Measurements from ENCODE around the gene FKBP1B. TPM values are rescaled to one million over a fixed set of nuclear protein-coding genes. Genes with fewer than 3 reads are reported as not detected.

FKBP1B gene
- total RNA-seq, 1 experiment from 2014 or later, result 59.7 TPM

DNA sequence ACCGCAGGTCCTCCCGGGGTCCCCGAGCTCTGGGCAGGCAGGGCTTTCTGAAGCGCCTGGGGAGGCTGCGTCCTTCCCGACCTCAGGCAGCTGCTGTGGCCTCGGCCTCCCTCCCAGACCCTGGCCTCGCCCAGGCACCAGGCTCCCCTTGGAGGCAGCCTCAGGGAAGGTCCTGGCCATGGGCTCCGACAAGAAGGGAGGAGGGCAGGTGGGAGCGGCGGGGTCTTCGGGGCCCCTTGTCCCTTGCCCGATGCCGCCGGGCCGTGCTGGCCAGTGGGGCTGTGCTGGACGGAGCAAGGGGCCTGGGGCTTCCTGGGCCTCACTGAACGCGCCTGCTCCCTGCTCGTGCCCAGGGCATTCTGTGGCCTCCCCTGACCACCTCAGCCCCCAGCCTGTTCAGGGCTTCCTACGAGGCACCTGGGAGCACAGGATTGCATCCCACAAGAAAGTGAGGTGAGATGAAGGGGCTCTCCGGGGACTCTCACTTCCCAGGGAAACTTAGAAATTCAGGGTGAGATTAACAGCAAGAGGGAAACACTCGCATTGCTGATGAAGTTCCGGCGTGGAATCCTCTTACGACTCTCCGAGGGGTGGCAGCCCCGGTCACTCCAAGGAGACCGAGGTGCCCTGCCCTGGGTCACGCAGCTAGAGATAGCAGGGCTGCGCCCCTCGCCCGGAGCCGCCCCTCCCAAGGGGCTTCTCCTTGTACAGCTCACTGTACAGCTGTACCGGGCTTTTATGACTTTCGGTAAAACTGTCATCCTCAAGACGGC, 38.9 kb upstream of the FKBP1B start:
- no CpG with 5 or more reads among the region's 37 CpGs for WGBS (ENCODE audit: extremely low coverage, insufficient read length, low lambda C conversion rate)
- H3K4me3 Mint-ChIP-seq, result peak overlapping the region; percentile 48 to 60; a peak in 4 of 5 replicates

More for the DNA sequence above, 38.9 kb upstream of the FKBP1B start:
- H3K4me2 ChIP-seq (ENCODE audit: insufficient read depth, insufficient read length, low read length), result peak overlapping the region; percentile 45
- Mint-ChIP-seq H3K9me3 (no peaks in the 10 kb centered on the region), H3K27ac (no peak overlapping the region; a peak in 1 of 7 replicates), H3K4me1 (peaks cover 20 to 24% of the 10 kb centered on the region in 2 experiments), H3K27me3 (ENCODE audit: low read depth) (peaks cover 15% of the 10 kb centered on the region), H3K36me3 (ENCODE audit: insufficient read depth in 1 of 3, low read depth in 3 of 3) (no peaks in the 10 kb centered on the region; a peak in 1 of 7 replicates)
- H4K8ac ChIP-seq (replicated peaks; ENCODE audit: insufficient read length, low read depth, low read length), result no peak overlapping the region
- H2BK20ac ChIP-seq (ENCODE audit: low read depth, low read length, poor library complexity, severe bottlenecking), result no peak overlapping the region
- H2AFZ ChIP-seq (ENCODE audit: low read length), result no peak overlapping the region
- no peak overlapping the region for H3K56ac ChIP-seq (ENCODE audit: insufficient read length, low read depth, low read length)
- H3K14ac ChIP-seq (ENCODE audit: insufficient read depth, low read length), result peak overlapping the region; percentile 95
- H3K27ac ChIP-seq (ENCODE audit: insufficient read length, low read depth, low read length), result no peak overlapping the region
- no peaks in the 10 kb centered on the region; the same call in 1 of the 2 replicates for H3K4me1 ChIP-seq (ENCODE audit: insufficient read depth, low read length)
- H3K27me3 ChIP-seq (ENCODE audit: insufficient read depth, low read length), result no peaks in the 10 kb centered on the region; the same call in 1 of the 2 replicates
- DNase-seq, result peak; percentile 51
- no peaks in the 10 kb centered on the region for H4K20me1 ChIP-seq (ENCODE audit: control insufficient read depth, insufficient read depth, insufficient read length)
- no peak overlapping the region for H3T11ph ChIP-seq (ENCODE audit: low read length)
- no peaks in the 10 kb centered on the region for H3K23me2 ChIP-seq (ENCODE audit: insufficient read length, low read depth, low read length, poor library complexity, severe bottlenecking)
- H2BK12ac ChIP-seq (ENCODE audit: insufficient read length, low read depth, low read length), result peak overlapping the region; percentile 7
- peak overlapping the region; percentile 93 for H3K18ac ChIP-seq (ENCODE audit: insufficient read length, low read depth, low read length)
- TF ChIP-seq, protein P1, sequence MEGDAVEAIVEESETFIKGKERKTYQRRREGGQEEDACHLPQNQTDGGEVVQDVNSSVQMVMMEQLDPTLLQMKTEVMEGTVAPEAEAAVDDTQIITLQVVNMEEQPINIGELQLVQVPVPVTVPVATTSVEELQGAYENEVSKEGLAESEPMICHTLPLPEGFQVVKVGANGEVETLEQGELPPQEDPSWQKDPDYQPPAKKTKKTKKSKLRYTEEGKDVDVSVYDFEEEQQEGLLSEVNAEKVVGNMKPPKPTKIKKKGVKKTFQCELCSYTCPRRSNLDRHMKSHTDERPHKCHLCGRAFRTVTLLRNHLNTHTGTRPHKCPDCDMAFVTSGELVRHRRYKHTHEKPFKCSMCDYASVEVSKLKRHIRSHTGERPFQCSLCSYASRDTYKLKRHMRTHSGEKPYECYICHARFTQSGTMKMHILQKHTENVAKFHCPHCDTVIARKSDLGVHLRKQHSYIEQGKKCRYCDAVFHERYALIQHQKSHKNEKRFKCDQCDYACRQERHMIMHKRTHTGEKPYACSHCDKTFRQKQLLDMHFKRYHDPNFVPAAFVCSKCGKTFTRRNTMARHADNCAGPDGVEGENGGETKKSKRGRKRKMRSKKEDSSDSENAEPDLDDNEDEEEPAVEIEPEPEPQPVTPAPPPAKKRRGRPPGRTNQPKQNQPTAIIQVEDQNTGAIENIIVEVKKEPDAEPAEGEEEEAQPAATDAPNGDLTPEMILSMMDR (conservative IDR thresholded peaks at IDR 0.05), result no peak
- H3K9ac ChIP-seq (ENCODE audit: extremely low read depth, insufficient read length, low read length), result no peak overlapping the region
- no peak overlapping the region for H2AK5ac ChIP-seq (ENCODE audit: insufficient read length, low read length)
- no peak overlapping the region for H3K23ac ChIP-seq (ENCODE audit: insufficient read length, low read depth, low read length)
- no peak overlapping the region for H4K91ac ChIP-seq (ENCODE audit: insufficient read length, low read depth, low read length)
- H4K5ac ChIP-seq (ENCODE audit: insufficient read length, low read depth, low read length), result no peak overlapping the region
- H2BK15ac ChIP-seq (ENCODE audit: low read depth, low read length), result no peak overlapping the region
- H2BK5ac ChIP-seq (ENCODE audit: insufficient read length, low read length), result no peak overlapping the region
- H3K4ac ChIP-seq (ENCODE audit: low read depth, low read length), result no peak overlapping the region; the same call in 1 of the 2 replicates
- H3K79me1 ChIP-seq (ENCODE audit: insufficient read depth, low read depth, low read length, poor library complexity, severe bottlenecking), result no peaks in the 10 kb centered on the region
- H3K9me3 ChIP-seq (ENCODE audit: control insufficient read depth, low read depth, low read length), result no peaks in the 10 kb centered on the region
- H2BK120ac ChIP-seq (ENCODE audit: low read depth, low read length, poor library complexity, severe bottlenecking), result no peak overlapping the region
- H3K79me2 ChIP-seq (ENCODE audit: insufficient read depth, low read length), result no peaks in the 10 kb centered on the region
